ENCODE results near the gene LIMS1.
"Not testable (repeated sequence)": the region's sequence is repeated elsewhere in the genome, so short reads cannot be mapped to it uniquely, and the experiment has no call there.

The LIMS1 gene

GRCh38 chr2:108640731-108641130 lies 106.5 kb downstream of the LIMS1 start:
- H3K4me1 ChIP-seq (ENCODE audit: control insufficient read depth in 1 of 2, insufficient read depth in 2 of 2, low read length in 2 of 2) = peaks cover 20 to 24% of the 10 kb centered on the region in 2 donors
- H3K9me3 ChIP-seq (ENCODE audit: control insufficient read depth in 1 of 2, low read length in 2 of 2) = no peaks in the 10 kb centered on the region
- no peak overlapping the region for H3K27ac ChIP-seq (ENCODE audit: low read length)
- H3K36me3 ChIP-seq (ENCODE audit: control insufficient read depth in 1 of 2, insufficient read depth in 2 of 2, low read length in 2 of 2) = no peaks in the 10 kb centered on the region
- no peaks in the 10 kb centered on the region for H3K27me3 ChIP-seq (ENCODE audit: low read depth, low read length)
- H3K4me3 ChIP-seq (ENCODE audit: low read depth in 1 of 2, low read length in 2 of 2) = no peak overlapping the region

GRCh38 chr2:108641756-108642155 lies 107.5 kb downstream of the LIMS1 start:
- H3K9me3 ChIP-seq (ENCODE audit: control insufficient read depth in 1 of 2, low read length in 2 of 2) = no peaks in the 10 kb centered on the region
- H3K4me1 ChIP-seq (ENCODE audit: control insufficient read depth in 1 of 2, insufficient read depth in 2 of 2, low read length in 2 of 2) = peaks cover 9 to 14% of the 10 kb centered on the region in 2 donors
- H3K36me3 ChIP-seq (ENCODE audit: control insufficient read depth in 1 of 2, insufficient read depth in 2 of 2, low read length in 2 of 2) = no peaks in the 10 kb centered on the region
- H3K4me3 ChIP-seq (ENCODE audit: low read depth in 1 of 2, low read length in 2 of 2) = no peak overlapping the region
- H3K27ac ChIP-seq (ENCODE audit: low read length) = no peak overlapping the region
- H3K27me3 ChIP-seq (ENCODE audit: low read depth, low read length) = no peaks in the 10 kb centered on the region

- no peak overlapping the region for H3K27ac ChIP-seq (ENCODE audit: low read length)
- H3K4me1 ChIP-seq (ENCODE audit: control insufficient read depth in 1 of 2, insufficient read depth in 2 of 2, low read length in 2 of 2) = peaks cover 7 to 12% of the 10 kb centered on the region in 2 donors
- H3K36me3 ChIP-seq (ENCODE audit: control insufficient read depth in 1 of 2, insufficient read depth in 2 of 2, low read length in 2 of 2) = no peaks in the 10 kb centered on the region
- no peak overlapping the region for H3K4me3 ChIP-seq (ENCODE audit: low read depth in 1 of 2, low read length in 2 of 2)
- no peaks in the 10 kb centered on the region for H3K27me3 ChIP-seq (ENCODE audit: low read depth, low read length)
- no peaks in the 10 kb centered on the region for H3K9me3 ChIP-seq (ENCODE audit: control insufficient read depth in 1 of 2, low read length in 2 of 2)
Measured at GRCh38 chr2:108643261-108643849, 109.1 kb downstream of the LIMS1 start.

GRCh38 chr2:108643862-108644261 lies 109.6 kb downstream of the LIMS1 start:
- H3K27me3 ChIP-seq (ENCODE audit: low read depth, low read length); H3K27ac ChIP-seq (ENCODE audit: low read length); H3K9me3 ChIP-seq (ENCODE audit: control insufficient read depth in 1 of 2, low read length in 2 of 2); H3K36me3 ChIP-seq (ENCODE audit: control insufficient read depth in 1 of 2, insufficient read depth in 2 of 2, low read length in 2 of 2); H3K4me3 ChIP-seq (ENCODE audit: low read depth in 1 of 2, low read length in 2 of 2): not testable (repeated sequence)
- H3K4me1 ChIP-seq (ENCODE audit: control insufficient read depth in 1 of 2, insufficient read depth in 2 of 2, low read length in 2 of 2) = peaks cover 7 to 12% of the 10 kb centered on the region in 2 donors

- H3K36me3 ChIP-seq (ENCODE audit: control insufficient read depth in 1 of 2, insufficient read depth in 2 of 2, low read length in 2 of 2); H3K27ac ChIP-seq (ENCODE audit: low read length); H3K4me3 ChIP-seq (ENCODE audit: low read depth in 1 of 2, low read length in 2 of 2); H3K9me3 ChIP-seq (ENCODE audit: control insufficient read depth in 1 of 2, low read length in 2 of 2); H3K27me3 ChIP-seq (ENCODE audit: low read depth, low read length): not testable (repeated sequence)
- peaks cover 7 to 12% of the 10 kb centered on the region in 2 donors for H3K4me1 ChIP-seq (ENCODE audit: control insufficient read depth in 1 of 2, insufficient read depth in 2 of 2, low read length in 2 of 2)
Measured at GRCh38 chr2:108644446-108644845, 110.2 kb downstream of the LIMS1 start.

- H3K4me3 ChIP-seq (ENCODE audit: low read depth in 1 of 2, low read length in 2 of 2); H3K36me3 ChIP-seq (ENCODE audit: control insufficient read depth in 1 of 2, insufficient read depth in 2 of 2, low read length in 2 of 2); H3K27ac ChIP-seq (ENCODE audit: low read length); H3K4me1 ChIP-seq (ENCODE audit: control insufficient read depth in 1 of 2, insufficient read depth in 2 of 2, low read length in 2 of 2); H3K9me3 ChIP-seq (ENCODE audit: control insufficient read depth in 1 of 2, low read length in 2 of 2); H3K27me3 ChIP-seq (ENCODE audit: low read depth, low read length): not testable (repeated sequence)
Measured at GRCh38 chr2:108648796-108649195, 114.5 kb downstream of the LIMS1 start.

- not testable (repeated sequence) for H3K4me1 ChIP-seq (ENCODE audit: control insufficient read depth in 1 of 2, insufficient read depth in 2 of 2, low read length in 2 of 2); H3K27ac ChIP-seq (ENCODE audit: low read length)
Measured at GRCh38 chr2:108650465-108650864, 116.2 kb downstream of the LIMS1 start.

GRCh38 chr2:108651468-108651867 lies 117.2 kb downstream of the LIMS1 start:
- not testable (repeated sequence) for H3K4me3 ChIP-seq (ENCODE audit: low read depth in 1 of 2, low read length in 2 of 2); H3K9me3 ChIP-seq (ENCODE audit: control insufficient read depth in 1 of 2, low read length in 2 of 2); H3K4me1 ChIP-seq (ENCODE audit: control insufficient read depth in 1 of 2, insufficient read depth in 2 of 2, low read length in 2 of 2); H3K27ac ChIP-seq (ENCODE audit: low read length); H3K27me3 ChIP-seq (ENCODE audit: low read depth, low read length); H3K36me3 ChIP-seq (ENCODE audit: control insufficient read depth in 1 of 2, insufficient read depth in 2 of 2, low read length in 2 of 2)

More at GRCh38 chr2:108650465-108650864, 116.2 kb downstream of the LIMS1 start:
- not testable (repeated sequence) for H3K36me3 ChIP-seq (ENCODE audit: control insufficient read depth in 1 of 2, insufficient read depth in 2 of 2, low read length in 2 of 2); H3K9me3 ChIP-seq (ENCODE audit: control insufficient read depth in 1 of 2, low read length in 2 of 2); H3K27me3 ChIP-seq (ENCODE audit: low read depth, low read length); H3K4me3 ChIP-seq (ENCODE audit: low read depth in 1 of 2, low read length in 2 of 2)

- H3K4me1 ChIP-seq (ENCODE audit: control insufficient read depth in 1 of 2, insufficient read depth in 2 of 2, low read length in 2 of 2); H3K27me3 ChIP-seq (ENCODE audit: low read depth, low read length); H3K36me3 ChIP-seq (ENCODE audit: control insufficient read depth in 1 of 2, insufficient read depth in 2 of 2, low read length in 2 of 2); H3K9me3 ChIP-seq (ENCODE audit: control insufficient read depth in 1 of 2, low read length in 2 of 2); H3K4me3 ChIP-seq (ENCODE audit: low read depth in 1 of 2, low read length in 2 of 2); H3K27ac ChIP-seq (ENCODE audit: low read length): not testable (repeated sequence)
Measured at GRCh38 chr2:108652187-108652931, 118.1 kb downstream of the LIMS1 start.

GRCh38 chr2:108653425-108653824 lies 119.2 kb downstream of the LIMS1 start:
- H3K27me3 ChIP-seq (ENCODE audit: low read depth, low read length); H3K27ac ChIP-seq (ENCODE audit: low read length); H3K4me1 ChIP-seq (ENCODE audit: control insufficient read depth in 1 of 2, insufficient read depth in 2 of 2, low read length in 2 of 2); H3K36me3 ChIP-seq (ENCODE audit: control insufficient read depth in 1 of 2, insufficient read depth in 2 of 2, low read length in 2 of 2); H3K9me3 ChIP-seq (ENCODE audit: control insufficient read depth in 1 of 2, low read length in 2 of 2); H3K4me3 ChIP-seq (ENCODE audit: low read depth in 1 of 2, low read length in 2 of 2): not testable (repeated sequence)

- H3K4me3 ChIP-seq (ENCODE audit: low read depth in 1 of 2, low read length in 2 of 2); H3K27me3 ChIP-seq (ENCODE audit: low read depth, low read length); H3K36me3 ChIP-seq (ENCODE audit: control insufficient read depth in 1 of 2, insufficient read depth in 2 of 2, low read length in 2 of 2); H3K27ac ChIP-seq (ENCODE audit: low read length); H3K4me1 ChIP-seq (ENCODE audit: control insufficient read depth in 1 of 2, insufficient read depth in 2 of 2, low read length in 2 of 2); H3K9me3 ChIP-seq (ENCODE audit: control insufficient read depth in 1 of 2, low read length in 2 of 2): not testable (repeated sequence)
Measured at GRCh38 chr2:108653849-108654248, 119.6 kb downstream of the LIMS1 start.
